ENCODE measurements around the gene PRKN.

Gene PRKN

DNA sequence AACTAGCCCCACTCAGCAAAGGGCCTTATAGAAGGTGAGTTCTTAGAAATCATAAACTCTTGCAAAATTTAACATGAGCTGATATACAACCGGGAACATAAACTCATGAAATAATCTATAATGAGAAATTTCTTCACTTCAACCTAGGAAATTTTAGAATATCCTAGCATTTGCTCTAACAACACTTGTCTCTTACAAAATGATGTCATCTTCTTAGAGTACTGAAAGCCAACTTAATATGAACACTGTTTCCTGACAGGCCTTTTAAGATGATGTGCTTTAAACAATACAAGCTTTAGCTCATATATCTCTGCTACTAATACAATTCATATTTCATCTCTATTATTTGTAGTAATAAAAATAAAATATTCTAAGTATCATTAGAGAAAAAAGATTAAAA, 1.1 kb upstream of the PRKN start:
- H3K4me3 Mint-ChIP-seq: no peak overlapping the region
- H3K4me1 Mint-ChIP-seq: peaks cover 36% of the 10 kb centered on the region
- H3K27ac Mint-ChIP-seq: peak overlapping the region; percentile 95
- TF ChIP-seq, protein P1, sequence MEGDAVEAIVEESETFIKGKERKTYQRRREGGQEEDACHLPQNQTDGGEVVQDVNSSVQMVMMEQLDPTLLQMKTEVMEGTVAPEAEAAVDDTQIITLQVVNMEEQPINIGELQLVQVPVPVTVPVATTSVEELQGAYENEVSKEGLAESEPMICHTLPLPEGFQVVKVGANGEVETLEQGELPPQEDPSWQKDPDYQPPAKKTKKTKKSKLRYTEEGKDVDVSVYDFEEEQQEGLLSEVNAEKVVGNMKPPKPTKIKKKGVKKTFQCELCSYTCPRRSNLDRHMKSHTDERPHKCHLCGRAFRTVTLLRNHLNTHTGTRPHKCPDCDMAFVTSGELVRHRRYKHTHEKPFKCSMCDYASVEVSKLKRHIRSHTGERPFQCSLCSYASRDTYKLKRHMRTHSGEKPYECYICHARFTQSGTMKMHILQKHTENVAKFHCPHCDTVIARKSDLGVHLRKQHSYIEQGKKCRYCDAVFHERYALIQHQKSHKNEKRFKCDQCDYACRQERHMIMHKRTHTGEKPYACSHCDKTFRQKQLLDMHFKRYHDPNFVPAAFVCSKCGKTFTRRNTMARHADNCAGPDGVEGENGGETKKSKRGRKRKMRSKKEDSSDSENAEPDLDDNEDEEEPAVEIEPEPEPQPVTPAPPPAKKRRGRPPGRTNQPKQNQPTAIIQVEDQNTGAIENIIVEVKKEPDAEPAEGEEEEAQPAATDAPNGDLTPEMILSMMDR (IDR thresholded peaks at IDR 0.05): no peak
- peaks cover 3% of the 10 kb centered on the region for H3K27me3 Mint-ChIP-seq (ENCODE audit: low read depth, poor library complexity)
- H3K9me3 Mint-ChIP-seq: no peaks in the 10 kb centered on the region
- no peaks in the 10 kb centered on the region for H3K36me3 Mint-ChIP-seq (ENCODE audit: low read depth)
- DNase-seq: no peak

DNA sequence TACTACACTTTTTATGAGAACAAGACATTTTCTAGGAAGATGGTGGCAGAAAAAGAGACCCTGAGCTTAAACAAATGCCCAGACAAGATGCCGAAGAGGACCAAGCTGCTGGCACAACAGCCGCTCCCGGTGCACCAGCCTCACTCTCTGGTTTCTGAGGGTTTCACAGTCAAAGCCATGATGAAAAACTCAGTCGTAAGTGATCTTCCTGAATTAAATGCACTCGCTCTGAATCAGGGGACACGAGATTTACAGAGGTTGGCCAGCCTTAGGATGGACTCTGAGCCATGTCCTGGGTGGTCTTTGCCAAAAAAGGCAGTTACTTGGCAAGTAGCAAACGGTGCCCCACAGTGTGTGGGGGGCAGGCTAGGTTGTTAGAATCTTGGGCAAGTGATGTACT, 631 bp upstream of the PRKN start:
- Mint-ChIP-seq H3K4me1 (peaks cover 40% of the 10 kb centered on the region), H3K36me3 (ENCODE audit: low read depth) (no peaks in the 10 kb centered on the region), H3K4me3 (peak overlapping the region; percentile 71), H3K27ac (peak overlapping the region; percentile 95), H3K9me3 (no peaks in the 10 kb centered on the region), H3K27me3 (ENCODE audit: low read depth, poor library complexity) (peaks cover 3% of the 10 kb centered on the region)
- DNase-seq: peak; percentile 5
- TF ChIP-seq, protein P1 (IDR thresholded peaks at IDR 0.05): no peak

DNA sequence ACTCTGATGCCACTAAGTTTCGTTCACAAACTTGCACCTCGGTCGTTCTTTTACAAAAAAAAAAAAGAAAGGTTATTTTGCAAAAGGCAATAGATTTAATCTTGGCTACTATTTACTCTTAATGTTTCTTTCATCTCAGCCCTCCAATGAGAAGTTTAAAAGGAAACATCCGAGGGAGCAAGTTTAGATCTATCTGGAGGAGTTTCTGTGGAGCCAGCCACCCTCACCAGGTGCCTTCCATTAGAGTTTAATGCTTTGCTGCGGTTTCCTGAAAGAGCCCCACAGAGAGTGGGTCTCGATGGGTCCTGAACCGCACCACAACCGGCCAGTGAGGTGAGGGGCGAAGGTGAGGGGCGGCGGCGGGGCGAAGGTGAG, 632 bp downstream of the PRKN start:
- TF ChIP-seq, protein P1 (IDR thresholded peaks at IDR 0.05): no peak
- no peak for DNase-seq
- peaks cover 3% of the 10 kb centered on the region for H3K27me3 Mint-ChIP-seq (ENCODE audit: low read depth, poor library complexity)
- H3K9me3 Mint-ChIP-seq: no peaks in the 10 kb centered on the region
- peak overlapping the region; percentile 90 for H3K4me3 Mint-ChIP-seq
- H3K27ac Mint-ChIP-seq: peak overlapping the region; percentile 67
- no peaks in the 10 kb centered on the region for H3K36me3 Mint-ChIP-seq (ENCODE audit: low read depth)
- H3K4me1 Mint-ChIP-seq: peaks cover 45% of the 10 kb centered on the region

DNA sequence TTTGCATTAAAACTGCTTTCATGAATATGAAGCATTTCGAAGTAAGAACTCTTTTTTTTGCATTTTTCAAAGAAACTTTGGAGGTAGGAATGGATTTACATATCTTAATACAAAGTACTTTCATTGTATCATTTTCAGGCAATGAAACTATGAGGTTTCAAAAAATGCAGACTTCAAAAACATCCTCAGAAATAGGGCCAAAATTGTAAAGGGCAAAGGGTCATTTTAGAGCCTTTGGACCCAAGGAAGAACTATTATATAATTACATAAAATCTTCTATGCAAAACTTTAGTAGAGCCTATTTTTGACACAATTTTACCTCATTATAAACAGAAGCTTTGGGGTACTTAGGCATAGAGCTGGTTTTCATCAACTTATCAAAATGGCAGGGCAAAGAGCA, 4.9 kb downstream of the PRKN start:
- DNase-seq: no peak
- Mint-ChIP-seq H3K27ac (no peak overlapping the region), H3K4me3 (no peak overlapping the region), H3K36me3 (ENCODE audit: low read depth) (peaks cover 9% of the 10 kb centered on the region), H3K4me1 (peaks cover 57% of the 10 kb centered on the region), H3K9me3 (peaks cover 19% of the 10 kb centered on the region), H3K27me3 (ENCODE audit: low read depth, poor library complexity) (peaks cover 6% of the 10 kb centered on the region)
- TF ChIP-seq, protein P1 (IDR thresholded peaks at IDR 0.05): no peak

DNA sequence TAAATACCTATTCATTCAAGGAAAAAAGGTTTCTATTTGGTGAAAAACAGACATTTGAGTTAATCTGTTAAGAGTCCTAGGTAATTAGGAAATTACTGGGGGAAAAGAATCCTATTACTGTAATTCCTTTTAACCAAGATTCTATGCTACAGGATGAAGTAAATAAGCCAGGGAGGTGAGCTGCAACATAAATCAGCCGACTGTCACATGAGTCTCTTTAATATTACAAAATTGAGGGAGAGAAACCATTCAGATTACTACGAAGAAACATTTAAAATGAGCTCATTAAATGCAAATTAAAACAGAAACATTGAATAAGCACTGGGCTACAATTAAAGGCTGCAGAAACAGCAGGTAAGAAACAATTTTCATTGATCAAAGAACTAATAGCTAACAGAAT, 5.3 kb downstream of the PRKN start:
- Mint-ChIP-seq H3K36me3 (ENCODE audit: low read depth) (peaks cover 12% of the 10 kb centered on the region), H3K4me3 (no peak overlapping the region), H3K9me3 (peaks cover 21% of the 10 kb centered on the region), H3K4me1 (peaks cover 57% of the 10 kb centered on the region), H3K27me3 (ENCODE audit: low read depth, poor library complexity) (peaks cover 6% of the 10 kb centered on the region), H3K27ac (no peak overlapping the region)
- DNase-seq: no peak
- TF ChIP-seq, protein P1 (IDR thresholded peaks at IDR 0.05): no peak

DNA sequence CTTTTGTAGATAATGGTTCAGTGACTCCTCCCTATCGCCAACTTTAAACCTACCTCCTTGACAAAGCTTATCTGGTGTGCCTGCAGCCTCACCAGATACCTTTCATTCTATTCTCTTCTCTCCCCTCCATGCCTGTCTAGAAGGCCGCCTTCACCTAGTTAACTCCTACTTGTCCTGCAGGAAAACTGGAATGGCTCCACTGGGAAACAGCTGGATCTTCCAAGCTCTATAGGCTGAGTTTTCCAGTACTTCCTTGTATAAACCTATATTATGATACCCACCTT, 6.2 kb downstream of the PRKN start:
- Mint-ChIP-seq H3K4me1 (peaks cover 55% of the 10 kb centered on the region), H3K4me3 (peak overlapping the region; percentile 29), H3K9me3 (peaks cover 30% of the 10 kb centered on the region), H3K27me3 (ENCODE audit: low read depth, poor library complexity) (peaks cover 6% of the 10 kb centered on the region), H3K36me3 (ENCODE audit: low read depth) (peaks cover 20% of the 10 kb centered on the region), H3K27ac (peak overlapping the region; percentile 3)
- TF ChIP-seq, protein P1 (IDR thresholded peaks at IDR 0.05): no peak
- DNase-seq: no peak

Data from nephron progenitor cell (in vitro differentiated cells).